ENCODE measurements around the gene BTLA.

DNA sequence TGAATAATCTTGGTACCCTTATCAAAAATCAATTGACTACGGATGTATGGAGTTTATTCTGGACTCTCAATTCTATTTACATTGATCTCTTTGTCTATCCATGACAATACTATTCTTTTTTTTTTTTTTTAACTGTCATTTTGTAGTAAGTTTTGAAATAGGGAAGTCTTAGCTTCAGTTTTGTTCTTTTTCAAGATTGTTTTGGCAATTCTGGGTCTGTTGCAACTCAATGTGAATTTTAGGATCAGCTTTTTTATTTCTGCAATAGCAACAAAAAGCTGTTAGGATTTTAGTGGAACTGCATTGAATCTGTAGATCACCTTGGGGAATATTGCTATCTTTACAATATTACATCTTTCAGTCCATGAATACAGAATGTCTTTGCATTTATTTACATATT, 21.4 kb downstream of the BTLA start:
- TF ChIP-seq EZH2 (IDR thresholded peaks at IDR 0.05) (no peak), EZH2phosphoT487 (IDR thresholded peaks at IDR 0.05) (no peak)
